HG02623 (cell line): ENCODE data around the gene IL17REL.

Experiments used
- ATAC-seq: cut with Tn5 transposase; IDR thresholded peaks from one replicate; pipeline ENCODE4 v1.9.1; 2021; ENCODE audit warnings: moderate library complexity; ENCODE audit not compliant: unreplicated experiment

Gene IL17REL

GRCh38 chr22:50012211-50013181 lies at the start of gene IL17REL:
IL17REL (minus strand) TSS chr22:50012765; CDS start chr22:50012646, 119 bp downstream.
- ATAC-seq = no peak

- no peak for ATAC-seq
Observed at GRCh38 chr22:50061824-50062355, 49.3 kb upstream of the IL17REL start.

- no peak for ATAC-seq
Observed at GRCh38 chr22:50061141-50061823, 48.7 kb upstream of the IL17REL start.

GRCh38 chr22:50060441-50061140 lies 48.0 kb upstream of the IL17REL start:
- ATAC-seq = no peak

- no peak for ATAC-seq
Observed at GRCh38 chr22:50059881-50060262, 47.3 kb upstream of the IL17REL start.

GRCh38 chr22:50058906-50059880 lies 46.6 kb upstream of the IL17REL start:
- no peak for ATAC-seq

- no peak for ATAC-seq
Observed at GRCh38 chr22:50058061-50058905, 45.7 kb upstream of the IL17REL start, which contains the start of gene TTLL8. TTLL8 (minus strand) TSS chr22:50058298.

GRCh38 chr22:50057278-50058060 lies 44.9 kb upstream of the IL17REL start:
- ATAC-seq = no peak

- no peak for ATAC-seq
Observed at GRCh38 chr22:50056214-50056972, 43.8 kb upstream of the IL17REL start.

GRCh38 chr22:50053861-50054260 lies 41.3 kb upstream of the IL17REL start:
- no peak for ATAC-seq

- no peak for ATAC-seq
Observed at GRCh38 chr22:50051930-50052329, 39.4 kb upstream of the IL17REL start.

- ATAC-seq = no peak
Observed at GRCh38 chr22:50049299-50050195, 37.0 kb upstream of the IL17REL start.

- ATAC-seq = no peak
Observed at GRCh38 chr22:50048836-50049235, 36.3 kb upstream of the IL17REL start.

- no peak for ATAC-seq
Observed at GRCh38 chr22:50048061-50048765, 35.6 kb upstream of the IL17REL start.

- ATAC-seq = no peak
Observed at GRCh38 chr22:50047346-50047745, 34.8 kb upstream of the IL17REL start.
